GM19043 (cell line): ENCODE data around the gene TYW3.
"Not testable (repeated sequence)": the region's sequence is repeated elsewhere in the genome, so short reads cannot be mapped to it uniquely, and the experiment has no call there.

Experiments used
- ATAC-seq: cut with Tn5 transposase; IDR thresholded peaks from one replicate; pipeline ENCODE4 v1.9.1; 2021; ENCODE audit warnings: low read depth; ENCODE audit not compliant: unreplicated experiment

Gene TYW3

GRCh38 chr1:74729741-74730478 is 3.0 kb upstream of the TYW3 start:
- ATAC-seq: no peak

- peak; percentile 40 for ATAC-seq
Measured at GRCh38 chr1:74731399-74732052, 1.4 kb upstream of the TYW3 start.

- peak; percentile 3 for ATAC-seq
Measured at GRCh38 chr1:74732071-74732946, 643 bp upstream of the TYW3 start.

GRCh38 chr1:74733604-74734484 is 892 bp downstream of the TYW3 start:
- ATAC-seq: peak; percentile 41

GRCh38 chr1:74737333-74737732 is 4.4 kb downstream of the TYW3 start:
- no peak for ATAC-seq

GRCh38 chr1:74740307-74740980 is 7.5 kb downstream of the TYW3 start:
- ATAC-seq: not testable (repeated sequence)

GRCh38 chr1:74745247-74745646 is 12.3 kb downstream of the TYW3 start:
- ATAC-seq: not testable (repeated sequence)

- ATAC-seq: no peak
Measured at GRCh38 chr1:74748960-74749359, 16.0 kb downstream of the TYW3 start.

GRCh38 chr1:74753104-74753503 is 20.2 kb downstream of the TYW3 start:
- no peak for ATAC-seq

- ATAC-seq: no peak
Measured at GRCh38 chr1:74755475-74755874, 22.5 kb downstream of the TYW3 start.

- not testable (repeated sequence) for ATAC-seq
Measured at GRCh38 chr1:74756650-74757049, 23.7 kb downstream of the TYW3 start.

- no peak for ATAC-seq
Measured at GRCh38 chr1:74763807-74764206, 30.9 kb downstream of the TYW3 start.

- no peak for ATAC-seq
Measured at GRCh38 chr1:74766579-74766978, 33.6 kb downstream of the TYW3 start.

- no peak for ATAC-seq
Measured at GRCh38 chr1:74767490-74767889, 34.5 kb downstream of the TYW3 start.

GRCh38 chr1:74771913-74772515 is 39.1 kb downstream of the TYW3 start:
- peak; percentile 75 for ATAC-seq

GRCh38 chr1:74772945-74773344 is 40.0 kb downstream of the TYW3 start:
- no peak for ATAC-seq

GRCh38 chr1:74773582-74773981 is 40.6 kb downstream of the TYW3 start:
- no peak for ATAC-seq

- ATAC-seq: no peak
Measured at GRCh38 chr1:74775735-74776134, 42.8 kb downstream of the TYW3 start.

GRCh38 chr1:74777525-74777924 is 44.6 kb downstream of the TYW3 start:
- ATAC-seq: no peak
